GM19238 (cell line): ENCODE results near the gene FAM200A.
"Not testable (repeated sequence)": the region's sequence is repeated elsewhere in the genome, so short reads cannot be mapped to it uniquely, and the experiment has no call there.

Experiments used
- DNase-seq: peaks from one replicate; pipeline ENCODE4 v3.0.0; 2011; ENCODE audit warnings: low spot score; ENCODE audit not compliant: insufficient read length

The FAM200A gene

DNA sequence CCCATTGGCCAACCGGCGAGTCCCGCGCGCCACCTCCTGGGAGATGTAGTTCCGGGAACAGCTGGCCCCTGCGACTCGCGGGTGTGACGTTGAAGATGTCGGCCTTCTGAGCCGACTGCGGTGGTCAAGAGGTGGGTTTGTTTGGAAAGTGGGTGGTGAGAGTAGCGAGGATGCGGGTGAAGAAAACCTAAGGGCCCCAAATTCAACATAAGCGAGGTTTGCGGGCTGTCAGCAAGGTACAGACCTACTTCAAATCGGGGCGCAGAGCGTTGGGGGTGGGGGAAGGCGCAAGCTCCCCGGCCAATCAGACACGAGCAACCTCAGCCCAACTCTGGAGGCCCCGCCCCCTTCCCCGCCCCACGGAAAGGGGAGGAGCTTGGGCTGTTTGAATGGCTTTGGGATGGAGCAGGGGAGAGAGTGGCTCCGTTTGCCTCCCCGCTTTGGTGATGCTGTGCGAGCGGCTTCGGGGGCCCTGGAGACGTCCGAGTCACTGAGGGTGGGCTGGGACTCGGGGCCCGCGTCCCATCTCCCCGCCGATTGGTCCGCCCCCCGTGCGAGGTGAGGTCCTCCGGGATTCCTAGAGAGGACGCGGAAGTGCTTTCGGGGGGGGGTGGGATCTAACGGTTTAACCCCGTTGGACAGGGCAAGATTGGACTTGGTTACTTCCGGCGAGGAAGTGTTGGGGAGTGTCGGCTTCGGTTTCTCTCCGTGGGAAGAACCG is 47.2 kb downstream of the FAM200A start, which contains the start of gene ZKSCAN5:
Gene ZKSCAN5, plus strand, starts transcription at position 60 of the 721 bp plus-strand sequence. CDS start 1,383 bp downstream, outside the sequence.
- peak; percentile 93 for DNase-seq

DNA sequence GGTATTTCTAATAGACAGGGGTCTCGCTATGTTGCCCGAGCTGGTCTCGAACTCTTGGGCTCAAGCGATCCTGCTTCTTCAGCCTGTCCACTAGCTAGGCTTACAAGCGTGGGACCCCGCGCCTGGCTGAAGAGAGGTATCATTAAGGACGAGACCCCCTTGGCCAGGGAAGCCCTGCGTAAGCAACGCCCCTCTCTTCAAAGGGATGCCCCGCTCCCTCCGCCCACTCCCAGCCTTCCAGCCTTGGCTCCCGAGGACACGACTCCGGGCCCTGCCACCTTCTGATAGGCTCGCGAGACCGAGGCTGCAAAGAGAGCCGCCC is 47.7 kb downstream of the FAM200A start:
- DNase-seq = no peak

DNA sequence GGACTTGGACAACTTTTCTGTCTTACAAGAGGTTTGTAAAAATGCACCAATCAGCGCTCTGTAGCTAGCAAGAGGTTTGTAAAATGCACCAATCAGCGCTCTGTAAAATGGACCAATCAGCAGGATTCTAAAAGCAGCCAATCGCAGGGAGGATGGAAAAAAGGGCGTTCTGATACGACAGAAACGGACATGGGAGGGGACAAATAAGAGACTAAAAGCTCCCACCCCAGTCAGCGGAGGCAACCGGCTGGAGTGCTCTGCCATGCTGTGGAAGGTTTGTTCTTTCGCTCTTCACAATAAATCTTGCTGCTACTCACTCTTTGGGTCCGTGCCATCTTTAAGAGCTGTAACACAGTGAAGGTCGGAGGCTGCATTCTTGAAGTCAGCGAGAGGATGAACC is 50.7 kb downstream of the FAM200A start:
- DNase-seq = not testable (repeated sequence)

DNA sequence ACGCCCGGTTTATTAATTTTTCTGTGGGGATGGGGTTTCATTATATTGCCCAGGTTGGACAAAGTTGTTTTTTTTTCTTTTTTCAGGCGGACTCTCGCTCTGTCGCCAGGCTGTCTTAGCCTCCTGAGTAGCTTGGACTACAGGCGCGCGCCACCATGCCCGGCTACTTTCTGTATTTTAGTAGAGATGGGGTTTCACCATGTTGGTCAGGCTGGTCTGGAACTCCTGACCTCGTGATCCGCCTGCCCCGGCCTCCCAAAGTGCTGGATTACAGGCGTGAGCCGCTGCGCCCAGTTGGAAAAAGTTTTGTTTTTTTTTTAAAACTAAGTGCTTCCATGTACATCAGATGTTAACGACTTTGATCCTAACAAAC is 51.3 kb downstream of the FAM200A start:
- DNase-seq = no peak

DNA sequence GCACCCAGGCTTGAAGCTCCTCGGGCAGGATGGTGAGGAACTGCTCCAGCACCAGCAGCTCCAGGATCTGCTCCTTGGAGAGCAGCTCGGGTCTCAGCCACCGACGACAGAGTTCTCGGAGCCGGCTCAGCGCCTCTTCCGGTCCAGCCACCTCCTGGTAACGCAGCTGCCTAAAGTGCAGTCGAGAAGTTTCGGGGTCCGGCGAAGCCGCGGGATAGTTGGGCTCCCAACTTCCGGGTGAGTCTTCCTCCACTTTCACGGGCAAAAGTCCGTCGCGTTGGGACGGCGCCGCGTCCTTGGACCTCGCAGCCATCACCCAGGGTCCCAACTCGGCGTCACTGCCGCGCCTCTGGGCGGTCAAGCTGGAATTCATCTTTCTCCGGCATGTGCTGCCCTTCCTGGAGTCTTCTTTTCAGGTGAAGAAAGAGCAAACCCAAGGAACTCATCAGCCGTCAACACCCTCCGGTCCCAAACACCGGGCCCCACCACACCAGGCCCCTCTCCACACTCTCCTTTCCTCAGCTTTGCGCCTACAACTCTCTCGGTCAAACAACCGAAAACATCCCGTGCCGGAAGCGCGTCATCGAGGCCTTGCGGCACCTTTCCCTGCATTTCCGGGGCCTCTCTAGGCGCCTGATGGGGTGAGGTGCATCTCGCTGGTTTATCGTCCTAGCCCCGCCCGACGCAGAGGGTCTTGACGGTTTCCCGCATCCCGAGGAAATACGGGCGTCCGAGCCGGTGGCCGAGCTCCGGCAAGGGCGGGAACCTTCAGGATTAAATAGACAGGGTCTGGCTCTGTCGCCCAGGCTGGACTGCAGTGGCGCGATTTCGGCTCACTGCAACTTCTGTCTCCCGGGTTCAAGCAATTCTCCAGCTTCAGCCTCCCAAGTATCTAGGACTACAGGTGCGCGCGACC is 51.9 kb downstream of the FAM200A start, which contains the start of gene ZNF394:
Gene ZNF394, minus strand, starts transcription at position 561 of the 916 bp plus-strand sequence. Its CDS starts 188 bp downstream, at position 373.
- DNase-seq = peak; percentile 81

GRCh38 chr7:99499371-99499720 is 52.6 kb downstream of the FAM200A start:
- no peak for DNase-seq

GRCh38 chr7:99498546-99498944 is 53.4 kb downstream of the FAM200A start:
- no peak for DNase-seq

DNA sequence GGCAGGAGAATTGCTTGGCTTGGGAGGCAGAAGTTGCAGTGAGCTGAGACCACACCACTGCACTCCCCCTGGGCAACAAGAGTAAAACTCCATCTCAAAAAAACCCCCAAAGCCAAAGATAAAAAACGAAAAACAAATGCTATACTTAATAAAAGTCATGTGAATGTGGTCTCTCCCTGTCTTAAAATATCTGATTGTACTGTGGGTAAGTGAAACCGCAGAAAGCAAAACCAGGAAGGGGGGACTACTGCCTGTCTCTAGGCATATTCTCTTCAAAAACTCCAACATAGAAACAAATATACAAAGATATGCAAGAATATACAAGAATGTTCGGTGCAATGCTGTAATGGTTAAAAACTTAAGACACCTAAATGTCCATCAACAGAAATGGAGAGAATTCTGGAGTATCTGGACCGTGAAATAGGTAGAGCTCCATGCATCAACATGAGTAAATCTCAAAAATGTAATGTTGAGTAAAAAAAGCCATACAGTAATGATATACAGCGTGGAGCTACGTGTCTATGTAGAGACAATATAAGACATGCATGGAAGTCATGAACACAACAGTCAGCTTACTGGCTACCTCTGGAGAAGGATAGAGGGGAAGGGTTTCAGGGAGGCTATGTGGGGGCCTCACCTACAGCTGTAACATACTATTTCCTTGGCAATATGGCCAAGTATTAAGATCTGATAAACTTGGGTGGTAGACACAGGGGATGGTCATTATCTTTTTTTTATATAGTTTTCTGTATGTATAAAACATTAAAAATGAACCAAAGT is 54.0 kb downstream of the FAM200A start:
- DNase-seq = no peak
